AG09319 (cell line): ENCODE data around the gene TM9SF2.

Experiments used
- DNase-seq: peaks from one replicate; pipeline ENCODE4 v3.0.0-alpha.2; 2010; ENCODE audit warnings: low read depth; ENCODE audit errors: extremely low read depth
- TF ChIP-seq, protein P1 (sequence below): IDR thresholded peaks from 2 replicates; pipeline ENCODE4 v1.5.1; 2011; ENCODE audit warnings: low read depth, mild to moderate bottlenecking, inconsistent platforms, low read length, moderate library complexity

TM9SF2 gene

DNA sequence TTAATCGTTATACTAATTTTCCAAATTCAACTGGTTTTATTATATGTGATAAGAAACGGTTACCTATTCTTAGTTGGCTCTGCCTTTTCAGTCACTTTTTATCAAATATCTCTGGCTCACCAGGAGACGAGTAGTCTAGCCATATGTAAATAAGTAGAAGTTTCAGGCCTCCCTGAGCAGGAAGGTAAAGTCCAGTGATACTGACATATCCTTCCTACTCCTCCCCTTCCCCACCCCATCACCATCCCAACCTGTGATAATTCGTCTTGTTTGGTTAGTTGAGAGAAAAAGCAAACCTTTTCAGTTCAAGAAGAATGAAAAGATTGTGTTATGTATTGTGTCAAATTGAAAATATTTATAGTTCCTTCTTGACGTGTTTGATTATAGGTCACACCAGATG, 53.9 kb downstream of the TM9SF2 start:
- TF ChIP-seq, protein P1, sequence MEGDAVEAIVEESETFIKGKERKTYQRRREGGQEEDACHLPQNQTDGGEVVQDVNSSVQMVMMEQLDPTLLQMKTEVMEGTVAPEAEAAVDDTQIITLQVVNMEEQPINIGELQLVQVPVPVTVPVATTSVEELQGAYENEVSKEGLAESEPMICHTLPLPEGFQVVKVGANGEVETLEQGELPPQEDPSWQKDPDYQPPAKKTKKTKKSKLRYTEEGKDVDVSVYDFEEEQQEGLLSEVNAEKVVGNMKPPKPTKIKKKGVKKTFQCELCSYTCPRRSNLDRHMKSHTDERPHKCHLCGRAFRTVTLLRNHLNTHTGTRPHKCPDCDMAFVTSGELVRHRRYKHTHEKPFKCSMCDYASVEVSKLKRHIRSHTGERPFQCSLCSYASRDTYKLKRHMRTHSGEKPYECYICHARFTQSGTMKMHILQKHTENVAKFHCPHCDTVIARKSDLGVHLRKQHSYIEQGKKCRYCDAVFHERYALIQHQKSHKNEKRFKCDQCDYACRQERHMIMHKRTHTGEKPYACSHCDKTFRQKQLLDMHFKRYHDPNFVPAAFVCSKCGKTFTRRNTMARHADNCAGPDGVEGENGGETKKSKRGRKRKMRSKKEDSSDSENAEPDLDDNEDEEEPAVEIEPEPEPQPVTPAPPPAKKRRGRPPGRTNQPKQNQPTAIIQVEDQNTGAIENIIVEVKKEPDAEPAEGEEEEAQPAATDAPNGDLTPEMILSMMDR, result no peak
- DNase-seq, result no peak

DNA sequence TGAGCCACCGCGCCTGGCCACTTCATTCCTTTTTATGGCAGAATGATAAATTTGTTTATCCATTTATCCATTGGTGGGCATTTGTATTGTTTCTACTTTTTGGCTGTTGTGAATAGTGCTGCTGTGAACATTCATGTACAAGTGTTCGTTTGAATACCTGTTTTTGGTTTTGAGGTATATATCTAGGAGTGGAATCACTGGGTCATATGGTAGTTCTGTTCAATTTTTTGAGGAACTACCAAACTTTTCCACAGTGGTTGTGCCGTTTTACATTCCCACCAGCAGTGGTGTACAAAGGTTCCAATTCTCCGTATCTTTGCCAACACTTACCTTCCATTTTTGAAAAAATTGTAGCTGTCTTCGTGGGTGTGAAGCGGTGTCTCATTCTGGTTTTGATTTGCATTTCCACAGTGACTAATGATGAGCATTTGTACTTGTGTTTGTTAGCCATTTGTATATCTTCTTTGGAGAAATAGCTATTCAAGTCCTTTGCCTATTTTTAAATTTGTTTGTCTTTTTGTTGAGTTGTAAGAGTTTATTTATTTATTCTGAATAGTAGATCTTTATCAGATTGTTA, 55.7 kb downstream of the TM9SF2 start:
- TF ChIP-seq, protein P1, result no peak
- DNase-seq, result no peak

DNA sequence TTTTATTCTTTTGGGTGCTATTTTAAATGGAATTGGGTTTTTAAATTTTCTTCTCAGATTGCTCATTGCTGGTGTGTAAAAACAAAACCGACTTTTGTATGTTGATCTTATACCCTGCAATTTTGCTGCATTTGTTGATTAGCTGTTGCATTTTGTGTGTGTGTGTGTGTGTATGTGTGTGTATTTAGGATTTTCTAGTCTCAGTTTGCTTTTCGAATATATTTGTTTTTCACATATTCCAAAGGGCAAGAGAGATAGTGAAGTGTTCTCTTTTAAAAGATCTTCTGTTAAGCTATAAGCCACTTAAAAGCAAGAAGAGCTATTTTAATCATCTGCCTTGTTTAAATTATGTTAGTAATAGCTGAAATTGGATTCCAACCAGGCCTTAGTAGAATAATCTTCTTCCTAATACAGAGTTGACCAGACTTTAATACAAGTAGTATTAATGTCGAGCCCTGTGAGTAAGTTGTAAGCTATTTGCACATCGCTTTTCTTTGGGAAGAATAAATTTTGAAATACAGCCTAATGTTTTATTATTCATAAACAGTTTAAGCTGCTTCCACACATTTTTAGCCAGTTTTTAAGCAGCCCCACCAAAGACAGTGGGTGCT, 57.4 kb downstream of the TM9SF2 start:
- TF ChIP-seq, protein P1, result no peak

DNA sequence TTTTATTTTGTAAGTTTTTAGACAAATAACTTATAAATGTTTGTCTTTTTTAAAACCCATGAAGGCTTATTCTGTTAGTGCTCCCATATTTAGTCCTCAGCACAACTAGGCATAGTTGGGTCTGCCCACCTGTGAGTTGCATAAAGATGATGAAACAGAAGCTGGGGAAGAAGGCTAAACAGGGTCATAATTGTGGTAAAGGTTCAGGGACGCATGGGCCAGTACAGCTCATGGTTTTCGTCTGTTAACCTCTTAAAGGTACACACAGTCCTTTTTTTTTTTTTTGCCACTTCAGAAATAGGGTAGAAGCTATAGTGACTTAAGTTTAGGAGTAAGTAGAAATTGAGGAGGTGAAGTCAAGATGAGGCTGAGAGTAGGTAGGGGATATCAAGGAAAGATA, 58.3 kb downstream of the TM9SF2 start:
- DNase-seq, result no peak
- TF ChIP-seq, protein P1, result no peak

More for the DNA sequence above, 57.4 kb downstream of the TM9SF2 start:
- no peak for DNase-seq

DNA sequence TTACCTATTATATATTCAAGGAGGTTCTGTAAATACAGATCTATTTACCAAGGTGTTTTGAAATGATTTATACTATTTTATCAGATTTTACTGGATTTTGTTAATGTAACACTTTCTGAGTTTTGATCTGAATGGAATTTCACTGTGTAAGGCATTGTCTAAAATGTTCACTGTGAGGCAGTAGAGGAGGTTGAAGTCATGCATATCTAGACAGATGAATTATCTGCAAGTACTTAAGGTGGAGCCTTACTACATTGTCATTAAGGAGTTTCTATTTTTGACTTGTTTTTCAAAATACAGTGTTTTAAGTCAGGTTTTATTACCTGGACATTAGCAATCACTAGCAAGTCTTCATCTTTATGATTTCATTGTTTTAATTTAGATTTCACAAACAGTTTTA, 62.1 kb downstream of the TM9SF2 start:
- TF ChIP-seq, protein P1, result no peak
- DNase-seq, result no peak

DNA sequence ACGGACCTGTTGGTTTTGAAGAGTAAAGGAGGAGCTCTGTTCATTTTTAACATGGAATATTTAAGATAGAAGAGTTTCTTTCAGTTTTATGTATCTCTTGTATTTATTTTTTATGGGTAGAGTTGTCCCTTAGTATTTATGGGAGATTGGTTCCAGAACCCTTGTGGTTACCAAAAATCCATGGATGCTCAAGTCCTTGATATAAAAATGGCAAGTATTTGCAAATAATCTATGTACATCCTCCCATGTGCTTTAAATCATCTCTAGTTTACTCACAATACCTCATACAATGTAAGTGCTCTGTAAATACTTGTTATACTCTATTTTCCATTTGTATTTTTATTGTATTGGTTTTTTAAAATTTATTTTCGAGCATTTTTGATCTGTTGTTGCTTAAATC, 63.1 kb downstream of the TM9SF2 start:
- no peak for DNase-seq
- TF ChIP-seq, protein P1, result no peak

DNA sequence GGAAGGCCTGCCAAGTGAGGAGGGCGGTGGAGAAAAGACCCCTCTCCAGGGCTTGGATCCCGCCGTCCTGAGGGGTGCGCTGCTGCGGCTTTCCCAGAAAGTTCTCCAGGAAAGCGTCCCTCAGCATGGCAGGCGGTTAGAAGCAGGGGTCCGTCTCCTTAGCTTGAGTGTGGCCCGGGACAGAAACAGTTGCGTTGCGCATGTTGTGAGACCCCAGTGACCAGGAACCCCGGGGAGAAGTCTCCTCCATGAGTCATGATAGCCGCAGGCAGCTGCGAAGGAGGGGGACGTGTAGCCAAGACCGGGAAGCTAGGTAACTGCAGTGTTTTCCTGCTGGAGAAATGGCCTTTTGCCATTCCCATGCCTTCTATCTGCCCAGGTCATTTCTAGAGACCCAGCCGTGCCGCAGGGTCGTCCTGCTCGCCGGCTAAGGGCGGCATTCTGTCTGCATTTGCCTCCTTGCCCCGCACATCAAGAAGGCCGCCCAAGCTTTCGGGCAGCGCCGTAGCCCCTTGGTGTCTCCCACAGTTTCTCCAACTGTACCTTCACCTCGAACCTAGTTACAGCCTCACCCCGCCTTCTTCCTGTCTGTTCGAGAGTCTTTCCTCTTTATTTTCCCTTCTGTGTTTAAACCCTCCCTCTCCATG, 64.3 kb downstream of the TM9SF2 start:
- DNase-seq, result no peak
- TF ChIP-seq, protein P1, result no peak
